Type B pancreatic cell (in vitro differentiated cells): ENCODE measurements around the gene DOCK1. TPM values are rescaled to one million over a fixed set of nuclear protein-coding genes. Genes with fewer than 3 reads are reported as not detected.

Experiments
- DNase-seq: peaks from one replicate; pipeline ENCODE4 v3.0.0; 2021; ENCODE audit warnings: mixed read lengths; ENCODE audit not compliant: unreplicated experiment; ENCODE audit errors: extremely low spot score
- H3K27ac Mint-ChIP-seq: 2 replicates; pipeline ENCODE4 v1.8.0; 2021; ENCODE audit warnings: mild to moderate bottlenecking, mixed read lengths
- H3K27me3 Mint-ChIP-seq: 2 replicates; pipeline ENCODE4 v1.8.0; 2021; ENCODE audit warnings: mixed read lengths
- H3K36me3 Mint-ChIP-seq: 2 replicates; pipeline ENCODE4 v1.8.0; 2021; ENCODE audit warnings: mixed read lengths
- H3K4me1 Mint-ChIP-seq: one replicate; pipeline ENCODE4 v1.8.0; 2021; ENCODE audit warnings: mixed read lengths; ENCODE audit not compliant: unreplicated experiment
- H3K4me3 Mint-ChIP-seq: 2 replicates; pipeline ENCODE4 v1.8.0; 2021; ENCODE audit warnings: mild to moderate bottlenecking, mixed read lengths
- H3K9me3 Mint-ChIP-seq: 2 replicates; pipeline ENCODE4 v1.8.0; 2021; ENCODE audit warnings: mixed read lengths
- total RNA-seq: library from RNA; stranded (reverse); gene quantifications from 2 replicates; pipeline ENCODE4 v1.2.1, GENCODE V29; 2021; ENCODE audit warnings: low replicate concordance
- TF ChIP-seq, protein P1 (sequence below): fragments of 200-600 bp; sonication (generic); conservative IDR thresholded peaks from 2 replicates; pipeline ENCODE4 v1.5.0; 2021; ENCODE audit warnings: antibody characterized with exemption, mild to moderate bottlenecking

The DOCK1 gene
- total RNA-seq, 1 donor from 2014 or later = 67.4 TPM

DNA sequence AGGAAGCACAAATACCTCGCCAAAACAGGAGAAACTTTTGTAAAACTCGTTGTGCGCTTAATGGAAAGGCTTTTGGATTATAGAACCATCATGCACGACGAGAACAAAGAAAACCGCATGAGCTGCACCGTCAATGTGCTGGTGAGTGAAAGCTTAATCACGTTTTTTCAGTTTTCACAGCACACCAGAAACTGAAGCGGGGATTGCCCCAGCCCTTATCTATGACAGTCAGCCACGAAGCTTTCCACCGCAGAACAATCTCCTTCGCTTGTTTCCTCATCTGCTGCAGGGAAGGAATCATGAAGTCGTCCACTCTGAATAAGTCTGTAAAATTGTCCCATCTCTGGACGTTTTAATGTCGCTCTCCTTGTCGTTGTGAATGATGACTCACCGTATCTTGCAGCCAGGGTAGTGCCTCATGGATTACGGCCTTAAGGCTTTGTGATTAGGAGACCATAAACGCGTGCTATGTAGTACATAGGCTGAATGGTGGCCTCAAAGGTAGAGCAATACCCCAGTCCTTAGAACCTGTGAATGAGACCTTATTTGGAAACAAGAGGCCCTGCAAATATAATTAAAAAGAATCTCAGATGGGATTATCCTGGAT, 468.9 kb downstream of the DOCK1 start:
- H3K4me1 Mint-ChIP-seq = no peaks in the 10 kb centered on the region
- H3K27me3 Mint-ChIP-seq = no peaks in the 10 kb centered on the region
- TF ChIP-seq, protein P1, sequence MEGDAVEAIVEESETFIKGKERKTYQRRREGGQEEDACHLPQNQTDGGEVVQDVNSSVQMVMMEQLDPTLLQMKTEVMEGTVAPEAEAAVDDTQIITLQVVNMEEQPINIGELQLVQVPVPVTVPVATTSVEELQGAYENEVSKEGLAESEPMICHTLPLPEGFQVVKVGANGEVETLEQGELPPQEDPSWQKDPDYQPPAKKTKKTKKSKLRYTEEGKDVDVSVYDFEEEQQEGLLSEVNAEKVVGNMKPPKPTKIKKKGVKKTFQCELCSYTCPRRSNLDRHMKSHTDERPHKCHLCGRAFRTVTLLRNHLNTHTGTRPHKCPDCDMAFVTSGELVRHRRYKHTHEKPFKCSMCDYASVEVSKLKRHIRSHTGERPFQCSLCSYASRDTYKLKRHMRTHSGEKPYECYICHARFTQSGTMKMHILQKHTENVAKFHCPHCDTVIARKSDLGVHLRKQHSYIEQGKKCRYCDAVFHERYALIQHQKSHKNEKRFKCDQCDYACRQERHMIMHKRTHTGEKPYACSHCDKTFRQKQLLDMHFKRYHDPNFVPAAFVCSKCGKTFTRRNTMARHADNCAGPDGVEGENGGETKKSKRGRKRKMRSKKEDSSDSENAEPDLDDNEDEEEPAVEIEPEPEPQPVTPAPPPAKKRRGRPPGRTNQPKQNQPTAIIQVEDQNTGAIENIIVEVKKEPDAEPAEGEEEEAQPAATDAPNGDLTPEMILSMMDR = no peak
- no peak overlapping the region for H3K27ac Mint-ChIP-seq
- no peaks in the 10 kb centered on the region for H3K9me3 Mint-ChIP-seq
- no peak overlapping the region for H3K4me3 Mint-ChIP-seq
- DNase-seq = no peak
- peaks cover 28% of the 10 kb centered on the region for H3K36me3 Mint-ChIP-seq

DNA sequence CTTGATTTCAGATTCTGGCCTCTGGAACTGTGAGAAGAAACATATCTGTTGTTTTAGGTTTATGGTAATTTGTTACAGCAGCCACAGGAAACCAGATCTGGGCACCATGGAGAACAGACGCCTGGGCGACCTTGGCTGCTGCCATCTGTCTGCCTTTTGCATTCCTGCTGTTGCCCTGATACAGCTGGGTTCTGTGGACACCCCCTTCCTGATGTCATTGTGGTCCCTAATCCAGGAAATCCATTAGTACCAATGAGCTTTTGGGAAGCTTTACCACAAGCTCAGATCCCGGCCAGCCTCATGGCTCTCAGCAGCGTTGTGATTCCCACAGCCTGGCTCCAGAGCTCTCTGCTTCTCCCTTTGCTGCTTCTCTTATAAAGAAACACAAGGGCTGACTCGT, 469.7 kb downstream of the DOCK1 start:
- H3K27ac Mint-ChIP-seq = no peak overlapping the region
- peaks cover 25% of the 10 kb centered on the region for H3K36me3 Mint-ChIP-seq
- H3K4me3 Mint-ChIP-seq = no peak overlapping the region
- H3K9me3 Mint-ChIP-seq = no peaks in the 10 kb centered on the region
- H3K4me1 Mint-ChIP-seq = no peaks in the 10 kb centered on the region
- TF ChIP-seq, protein P1 = no peak
- H3K27me3 Mint-ChIP-seq = no peaks in the 10 kb centered on the region
- DNase-seq = no peak

DNA sequence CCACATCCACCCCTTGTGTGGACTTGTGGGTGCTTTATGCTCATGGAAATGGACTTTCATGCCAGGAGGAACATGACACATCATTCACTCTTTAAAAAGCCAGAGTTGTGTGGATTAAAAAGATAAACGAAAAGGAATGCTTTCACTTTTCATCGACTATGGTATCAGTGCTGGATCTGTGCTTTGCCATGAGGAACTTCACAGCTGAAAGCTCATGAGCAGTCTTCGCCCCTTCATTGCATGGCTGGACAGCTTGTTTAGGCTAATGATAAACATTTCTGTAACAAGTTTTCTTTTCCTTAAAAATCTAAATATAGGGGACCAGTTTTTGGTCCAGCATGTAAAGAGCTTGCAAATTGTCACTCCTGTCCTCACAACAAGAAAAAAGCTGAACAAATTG, 470.2 kb downstream of the DOCK1 start:
- Mint-ChIP-seq H3K9me3 (no peaks in the 10 kb centered on the region), H3K27me3 (no peaks in the 10 kb centered on the region), H3K4me3 (no peak overlapping the region), H3K27ac (no peak overlapping the region), H3K4me1 (no peaks in the 10 kb centered on the region), H3K36me3 (peaks cover 24% of the 10 kb centered on the region)
- TF ChIP-seq, protein P1 = no peak
- no peak for DNase-seq

DNA sequence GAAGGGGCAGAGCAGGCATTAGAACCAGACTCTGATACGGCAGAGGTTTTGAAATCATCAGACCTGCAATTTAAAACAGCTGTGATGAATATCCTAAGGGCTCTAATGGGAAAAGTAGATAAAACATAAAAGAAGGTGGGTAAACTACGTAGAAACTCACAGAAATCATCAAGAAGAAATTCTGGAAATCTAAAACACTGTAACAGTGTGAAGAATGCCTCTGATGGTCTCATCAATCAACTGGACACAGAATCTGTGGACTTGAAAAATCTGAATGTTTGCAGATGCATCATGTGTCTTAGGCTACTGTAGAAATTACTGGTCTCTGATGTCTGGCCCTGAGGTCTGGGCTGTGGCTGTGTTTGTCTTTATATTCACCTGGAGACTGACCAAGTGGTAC, 470.8 kb downstream of the DOCK1 start:
- Mint-ChIP-seq H3K4me1 (no peaks in the 10 kb centered on the region), H3K4me3 (no peak overlapping the region), H3K9me3 (no peaks in the 10 kb centered on the region), H3K36me3 (peaks cover 24% of the 10 kb centered on the region), H3K27ac (no peak overlapping the region), H3K27me3 (no peaks in the 10 kb centered on the region)
- TF ChIP-seq, protein P1 = no peak
- no peak for DNase-seq

DNA sequence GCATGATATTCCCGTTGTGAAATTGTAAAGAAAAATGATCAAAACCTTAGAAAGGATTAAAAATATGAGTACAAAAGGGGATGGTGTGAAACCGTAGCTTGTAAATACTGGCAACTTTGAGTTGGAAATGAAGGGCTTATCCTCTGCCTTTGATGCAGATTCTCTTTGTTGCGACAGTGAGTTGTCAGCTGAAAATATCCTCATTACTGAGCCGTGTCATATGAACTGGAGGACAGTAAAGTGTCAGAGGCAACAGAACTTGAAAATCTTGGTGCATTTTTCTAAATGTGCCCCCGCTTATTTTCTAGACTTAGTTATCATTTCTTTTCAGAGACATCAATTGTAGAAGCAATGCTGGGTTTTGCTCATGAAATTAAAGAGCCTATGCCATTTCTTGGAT, 473.4 kb downstream of the DOCK1 start:
- no peaks in the 10 kb centered on the region for H3K9me3 Mint-ChIP-seq
- no peak for DNase-seq

More for the DNA sequence above, 473.4 kb downstream of the DOCK1 start:
- H3K27ac Mint-ChIP-seq = no peak overlapping the region
- H3K4me1 Mint-ChIP-seq = no peaks in the 10 kb centered on the region
- peaks cover 22% of the 10 kb centered on the region for H3K36me3 Mint-ChIP-seq
- no peak overlapping the region for H3K4me3 Mint-ChIP-seq
- TF ChIP-seq, protein P1 = no peak
- no peaks in the 10 kb centered on the region for H3K27me3 Mint-ChIP-seq
